Mesenchymal stem cell (in vitro differentiated cells and primary cell): ENCODE measurements around the gene DPM2.

Experiments used
- DNase-seq: peaks from one replicate; pipeline ENCODE4 v3.0.0-alpha.2; 2013
- H2AFZ ChIP-seq: one replicate; pipeline ENCODE4 v1.6.1; 2013; ENCODE audit warnings: low read depth, mild to moderate bottlenecking, control low read depth, inconsistent platforms, low read length, moderate library complexity
- H2AK5ac ChIP-seq: 2 replicates; pipeline ENCODE4 v1.6.1; 2013; ENCODE audit warnings: low read length, moderate library complexity, mild to moderate bottlenecking, inconsistent platforms; ENCODE audit not compliant: severe bottlenecking
- H2BK120ac ChIP-seq: one replicate; pipeline ENCODE4 v1.6.1; 2013; ENCODE audit warnings: low read depth, mild to moderate bottlenecking, inconsistent platforms, low read length, moderate library complexity
- H2BK12ac ChIP-seq, 2 experiments: one replicate each; pipeline ENCODE4 v1.6.1; 2013; ENCODE audit warnings: inconsistent platforms in 2 of 2, low read length in 2 of 2, mild to moderate bottlenecking in 2 of 2, moderate library complexity in 2 of 2, control low read depth in 1 of 2
- H2BK15ac ChIP-seq: one replicate; pipeline ENCODE4 v1.6.1; 2013; ENCODE audit warnings: mild to moderate bottlenecking, low read depth, inconsistent platforms; ENCODE audit not compliant: poor library complexity, severe bottlenecking
- H2BK5ac ChIP-seq: 2 replicates; pipeline ENCODE4 v1.6.1; 2013; ENCODE audit warnings: low read depth, mild to moderate bottlenecking, low read length, control low read depth, inconsistent platforms; ENCODE audit not compliant: poor library complexity, severe bottlenecking
- H3K14ac ChIP-seq, 2 experiments: one replicate each; pipeline ENCODE4 v1.6.1; 2013; ENCODE audit warnings: inconsistent platforms in 2 of 2, low read length in 2 of 2, control low read depth in 1 of 2, mild to moderate bottlenecking in 1 of 2, moderate library complexity in 1 of 2
- H3K18ac ChIP-seq, 2 experiments: one replicate each; pipeline ENCODE4 v1.6.1; 2013; ENCODE audit warnings: inconsistent platforms in 2 of 2, low read length in 2 of 2, control low read depth in 1 of 2, low read depth in 1 of 2, mild to moderate bottlenecking in 1 of 2
- H3K23ac ChIP-seq, 2 experiments: one replicate each; pipeline ENCODE4 v1.6.1; 2013; ENCODE audit warnings: inconsistent platforms in 2 of 2, low read length in 2 of 2, mild to moderate bottlenecking in 2 of 2, moderate library complexity in 2 of 2, control low read depth in 1 of 2
- H3K27ac ChIP-seq: 2 replicates; pipeline ENCODE4 v1.5.1; 2013; ENCODE audit warnings: mild to moderate bottlenecking, moderate library complexity, low read length, control low read depth, inconsistent platforms; ENCODE audit not compliant: poor library complexity, severe bottlenecking
- H3K27me3 ChIP-seq, 2 experiments: 2 replicates each; pipeline versions ENCODE4 v1.6.1 to v1.7.0; 2013; ENCODE audit warnings: low read length in 2 of 2, mild to moderate bottlenecking in 2 of 2, moderate library complexity in 2 of 2, control low read depth in 1 of 2, inconsistent platforms in 1 of 2; ENCODE audit not compliant: control insufficient read depth in 1 of 2, insufficient read depth in 1 of 2
- H3K36me3 ChIP-seq, 2 experiments: 2 replicates each; pipeline versions ENCODE4 v1.6.1 to v1.7.0; 2013; ENCODE audit warnings: low read length in 2 of 2, control low read depth in 1 of 2, inconsistent platforms in 1 of 2, low read depth in 1 of 2, mild to moderate bottlenecking in 1 of 2; ENCODE audit not compliant: insufficient read depth in 2 of 2, control insufficient read depth in 1 of 2
- H3K4ac ChIP-seq, 2 experiments: one replicate each; pipeline ENCODE4 v1.6.1; 2013; ENCODE audit warnings: inconsistent platforms in 2 of 2, low read length in 2 of 2, mild to moderate bottlenecking in 2 of 2, moderate library complexity in 2 of 2, control low read depth in 1 of 2, low read depth in 1 of 2
- H3K4me1 ChIP-seq: 2 replicates; pipeline ENCODE4 v1.6.1; 2013; ENCODE audit warnings: low read depth, low read length, control low read depth; ENCODE audit not compliant: control insufficient read depth, insufficient read depth
- H3K4me2 ChIP-seq: 2 replicates; pipeline ENCODE4 v1.6.1; 2013; ENCODE audit warnings: low read length, mild to moderate bottlenecking, inconsistent platforms; ENCODE audit not compliant: poor library complexity, severe bottlenecking
- H3K4me3 ChIP-seq, 2 experiments: 2 replicates each; pipeline versions ENCODE4 v1.5.1 to v1.7.0; 2013; ENCODE audit warnings: low read length in 2 of 2, mild to moderate bottlenecking in 2 of 2, control low read depth in 1 of 2, low read depth in 1 of 2; ENCODE audit not compliant: insufficient read depth in 1 of 2
- H3K79me1 ChIP-seq: replicated peaks from 2 replicates; pipeline ENCODE4 v1.6.1; 2013; ENCODE audit warnings: mild to moderate bottlenecking, control low read depth, low read length, inconsistent platforms; ENCODE audit not compliant: poor library complexity, severe bottlenecking
- H3K9ac ChIP-seq: 2 replicates; pipeline ENCODE4 v1.7.0; 2013; ENCODE audit warnings: mild to moderate bottlenecking, low read length, moderate library complexity
- H3K9me3 ChIP-seq: 2 replicates; pipeline ENCODE4 v1.7.0; 2013; ENCODE audit warnings: mild to moderate bottlenecking, low read length; ENCODE audit not compliant: control insufficient read depth
- H4K8ac ChIP-seq: one replicate; pipeline ENCODE4 v1.6.1; 2013; ENCODE audit warnings: inconsistent platforms, mild to moderate bottlenecking, low read length, moderate library complexity
- H4K91ac ChIP-seq: one replicate; pipeline ENCODE4 v1.6.1; 2013; ENCODE audit warnings: mild to moderate bottlenecking, low read length, inconsistent platforms
- WGBS: methylation state at CpG from one replicate; pipeline ENCODE4 v1.1.7; 2013; ENCODE audit warnings: mixed read lengths; 5-methylcytosine and 5-hydroxymethylcytosine counted together

Gene DPM2

GRCh38 chr9:127970401-127971313 is 33.0 kb upstream of the DPM2 start:
- peak overlapping the region; percentile 3 to 62 for H3K4ac ChIP-seq
- peak overlapping the region; percentile 55 for H4K91ac ChIP-seq
- no peak overlapping the region for H2BK5ac ChIP-seq
- H2BK120ac ChIP-seq, result peak overlapping the region; percentile 20
- no peak overlapping the region for H3K27ac ChIP-seq
- peak overlapping the region in 1 of 2 experiments; percentile 85 for H3K14ac ChIP-seq
- H2BK12ac ChIP-seq, result peak overlapping the region; percentile 20 to 70
- WGBS, result 68% methylated on average over 16 of the region's 16 CpGs
- H3K4me2 ChIP-seq, result no peak overlapping the region
- H3K79me1 ChIP-seq, result peaks cover 54% of the 10 kb centered on the region
- no peak overlapping the region for H2AFZ ChIP-seq
- no peak overlapping the region for H3K4me3 ChIP-seq
- H3K27me3 ChIP-seq, result no peaks in the 10 kb centered on the region
- H3K23ac ChIP-seq, result peak overlapping the region in 1 of 2 experiments; percentile 36
- H2AK5ac ChIP-seq, result peak overlapping the region; percentile 37
- H2BK15ac ChIP-seq, result no peak overlapping the region
- no peak overlapping the region for H4K8ac ChIP-seq
- no peaks in the 10 kb centered on the region for H3K9me3 ChIP-seq
- DNase-seq, result no peak
- H3K9ac ChIP-seq, result no peak overlapping the region
- peak overlapping the region; percentile 16 to 76 for H3K18ac ChIP-seq
- peaks cover 79% of the 10 kb centered on the region for H3K4me1 ChIP-seq
- H3K36me3 ChIP-seq, result no peaks in the 10 kb centered on the region

DNA sequence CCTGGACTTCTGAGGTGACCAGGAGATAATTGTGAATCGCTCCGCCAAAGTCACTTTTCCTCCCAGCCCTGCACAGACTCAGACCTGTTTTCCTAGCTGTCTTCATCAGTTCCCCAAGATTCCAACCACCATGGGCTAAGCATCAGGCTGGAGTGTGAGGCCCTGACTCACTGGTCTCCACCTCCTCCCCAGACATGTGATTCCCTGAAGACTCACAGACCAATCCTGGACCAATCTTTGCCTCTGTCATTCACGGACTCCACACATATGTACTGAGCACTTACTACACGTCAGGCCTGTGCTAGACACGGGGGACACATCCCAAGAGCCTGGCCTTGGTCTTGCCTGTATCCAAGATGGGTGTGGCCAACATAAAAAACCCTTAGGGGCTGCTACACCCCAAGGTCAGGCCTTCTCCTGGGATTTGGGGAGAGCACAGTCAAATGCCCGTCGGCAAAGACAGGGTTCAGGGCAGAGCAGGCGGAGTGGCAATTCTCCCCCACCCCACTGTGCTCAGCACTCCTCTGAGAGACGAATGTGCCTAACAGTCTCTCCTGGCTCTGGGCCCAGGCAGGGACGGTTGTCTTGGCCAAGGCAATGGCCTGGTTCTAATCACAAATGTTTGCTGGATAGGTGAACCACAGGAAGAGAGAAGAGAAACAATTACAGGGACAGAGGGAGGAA is 31.2 kb upstream of the DPM2 start:
- Histone ChIP-seq H3K23ac (peak overlapping the region in 1 of 2 experiments; percentile 47), H3K27ac (no peak overlapping the region), H3K9ac (peak overlapping the region; percentile 70), H4K8ac (peak overlapping the region; percentile 96), H3K27me3 (no peaks in the 10 kb centered on the region), H2BK120ac (peak overlapping the region; percentile 86), H3K4me3 (peak overlapping the region in 1 of 2 experiments; percentile 41), H4K91ac (peak overlapping the region; percentile 95), H2BK5ac (no peak overlapping the region), H3K14ac (peak overlapping the region in 1 of 2 experiments; percentile 57), H2AK5ac (peak overlapping the region; percentile 63), H3K4me1 (peaks cover 74% of the 10 kb centered on the region), H3K4ac (peak overlapping the region; percentile 67 to 97), H3K18ac (peak overlapping the region; percentile 87 to 95), H3K4me2 (no peak overlapping the region), H3K9me3 (no peaks in the 10 kb centered on the region), H3K79me1 (peaks cover 55% of the 10 kb centered on the region), H2BK15ac (peak overlapping the region; percentile 71), H3K36me3 (peaks cover 0 to 6% of the 10 kb centered on the region in 2 experiments), H2BK12ac (peak overlapping the region; percentile 91 to 96), H2AFZ (no peak overlapping the region)
- WGBS, result 62% methylated on average over 9 of the region's 10 CpGs
- peak; percentile 94 for DNase-seq

DNA sequence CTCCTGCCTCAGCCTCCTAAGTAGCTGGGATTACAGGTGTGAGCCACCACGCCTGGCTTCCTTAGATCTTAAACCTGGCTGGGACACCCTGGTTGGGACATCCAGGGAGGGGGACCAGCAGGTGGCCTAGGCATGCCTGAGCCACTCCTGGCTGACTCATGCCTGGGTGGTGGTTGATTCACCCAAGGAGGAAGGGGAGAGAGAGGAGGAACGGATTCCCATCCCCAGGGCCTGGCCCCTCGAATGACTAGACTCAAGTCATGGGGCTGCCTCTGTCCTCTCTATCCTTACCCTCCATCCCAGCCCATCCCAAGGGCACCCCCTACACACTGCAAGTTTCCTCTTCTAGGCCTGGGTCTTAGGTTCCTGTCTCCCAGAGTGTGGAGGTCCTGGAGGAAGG is 30.4 kb upstream of the DPM2 start:
- WGBS, result 100% methylated on average over 1 of the region's 3 CpGs
- peak overlapping the region; percentile 8 for H2AK5ac ChIP-seq

More for the DNA sequence above, 30.4 kb upstream of the DPM2 start:
- Histone ChIP-seq H3K4me2 (no peak overlapping the region), H3K36me3 (peaks cover 0 to 6% of the 10 kb centered on the region in 2 experiments), H3K27ac (no peak overlapping the region), H2BK12ac (peak overlapping the region; percentile 4 to 96), H4K8ac (peak overlapping the region; percentile 33), H4K91ac (peak overlapping the region; percentile 88), H3K23ac (peak overlapping the region in 1 of 2 experiments; percentile 42), H3K18ac (peak overlapping the region; percentile 25 to 87), H3K4ac (peak overlapping the region; percentile 67 to 89), H2BK120ac (peak overlapping the region; percentile 13), H2BK15ac (peak overlapping the region; percentile 52), H3K79me1 (peaks cover 55% of the 10 kb centered on the region), H2AFZ (no peak overlapping the region), H2BK5ac (no peak overlapping the region), H3K14ac (peak overlapping the region in 1 of 2 experiments; percentile 57), H3K4me3 (peak overlapping the region in 1 of 2 experiments; percentile 41), H3K4me1 (peaks cover 73% of the 10 kb centered on the region), H3K9me3 (no peaks in the 10 kb centered on the region), H3K27me3 (no peaks in the 10 kb centered on the region), H3K9ac (peak overlapping the region; percentile 53)
- peak; percentile 63 for DNase-seq
